ENCODE results near the gene CCDC57. TPM values are rescaled to one million over a fixed set of nuclear protein-coding genes. Genes with fewer than 3 reads are reported as not detected.

CCDC57 gene
- total and polyA plus RNA-seq, 9 of the 15 experiments (the other 6 are each of a cell fraction or from before 2014, with no cell fraction given): 0.83 to 36.2 (median 13.6) TPM

- peak in 1 of 2 experiments; percentile 92; a peak in 2 of 4 replicates for TF ChIP-seq ZNF639 (CRISPR knock-in tag; conservative IDR thresholded peaks at IDR 0.05 in 1 of 2, IDR thresholded peaks at IDR 0.05 in 1 of 2)
- TF ChIP-seq NRF1 (conservative IDR thresholded peaks at IDR 0.05 in 1 of 2, IDR thresholded peaks at IDR 0.05 in 1 of 2): peak in 1 of 2 experiments; percentile 27; a peak in 2 of 4 replicates
- no peak for TF ChIP-seq SRSF9 (IDR thresholded peaks at IDR 0.05; ENCODE audit: borderline replicate concordance, low read depth, low read length)
- TF ChIP-seq NFIC (IDR thresholded peaks at IDR 0.05): peak; percentile 94
- TF ChIP-seq ZNF444 (CRISPR knock-in tag; IDR thresholded peaks at IDR 0.05): peak; percentile 97
- TF ChIP-seq IRF9 (tag; IDR thresholded peaks at IDR 0.05): no peak
- TF ChIP-seq CREB3L1 (IDR thresholded peaks at IDR 0.05; ENCODE audit: borderline replicate concordance, low read depth): peak; percentile 51; the same call in 1 of the 2 replicates
- TF ChIP-seq MAZ (CRISPR knock-in tag; conservative IDR thresholded peaks at IDR 0.05 in 1 of 2, IDR thresholded peaks at IDR 0.05 in 1 of 2): peak; percentile 79 to 90; a peak in 3 of 4 replicates
- peak; percentile 25; the same call in 1 of the 2 replicates for TF ChIP-seq NR3C1 (CRISPR knock-in tag; IDR thresholded peaks at IDR 0.05)
- TF ChIP-seq ZBTB11 (CRISPR knock-in tag; IDR thresholded peaks at IDR 0.05): peak in 1 of 3 experiments; percentile 79; a peak in 1 of 6 replicates
- TF ChIP-seq MYC (IDR thresholded peaks at IDR 0.05; ENCODE audit: low read depth, low read length): peak; percentile 54; the same call in 1 of the 2 replicates
- TF ChIP-seq MYC (CRISPR knock-in tag; IDR thresholded peaks at IDR 0.05; ENCODE audit: borderline replicate concordance, low read depth): no peak; the same call in 1 of the 2 replicates
- TF ChIP-seq ARNT (IDR thresholded peaks at IDR 0.05): peak in 1 of 2 experiments; percentile 22; a peak in 1 of 4 replicates
Measured at GRCh38 chr17:82230609-82231311, 18.1 kb upstream of the CCDC57 start (continued).
